Neural progenitor cell (in vitro differentiated cells): Measurements from ENCODE around the gene CCSER2. TPM values are rescaled to one million over a fixed set of nuclear protein-coding genes. Genes with fewer than 3 reads are reported as not detected.

ENCODE experiments used
- DNase-seq: peaks from one replicate; pipeline ENCODE4 v3.0.0-alpha.2; 2016; ENCODE audit warnings: low spot score
- H2AFZ ChIP-seq: fragments of 200-600 bp; sonication (generic); replicated peaks from 2 replicates; pipeline ENCODE4 v1.6.1; 2016; ENCODE audit warnings: antibody characterized with exemption
- H3F3A ChIP-seq: fragments of 200-600 bp; sonication (generic); 2 replicates; pipeline ENCODE4 v1.6.1; 2016; ENCODE audit warnings: antibody characterized with exemption, low read depth
- H3K27ac ChIP-seq: fragments of 200-600 bp; sonication (generic); 2 replicates; pipeline ENCODE4 v1.5.1; 2016; ENCODE audit warnings: mild to moderate bottlenecking
- H3K27me3 ChIP-seq: fragments of 200-600 bp; sonication (generic); 2 replicates; pipeline ENCODE4 v1.6.1; 2016; ENCODE audit warnings: mild to moderate bottlenecking, moderate library complexity
- H3K36me3 ChIP-seq: fragments of 200-600 bp; sonication (generic); 2 replicates; pipeline ENCODE4 v1.5.1; 2016
- H3K4me1 ChIP-seq: fragments of 200-600 bp; sonication (generic); 2 replicates; pipeline ENCODE4 v1.6.1; 2016; ENCODE audit warnings: mixed run types
- H3K4me2 ChIP-seq: fragments of 200-600 bp; sonication (generic); 2 replicates; pipeline ENCODE4 v1.6.1; 2016
- H3K4me3 ChIP-seq: fragments of 200-600 bp; sonication (generic); 2 replicates; pipeline ENCODE4 v1.5.1; 2016
- H3K79me2 ChIP-seq: fragments of 200-600 bp; sonication (generic); 2 replicates; pipeline ENCODE4 v1.6.1; 2016; ENCODE audit warnings: low read depth
- H3K9ac ChIP-seq: fragments of 200-600 bp; sonication (generic); 2 replicates; pipeline ENCODE4 v1.6.1; 2016
- H3K9me3 ChIP-seq: fragments of 200-600 bp; sonication (generic); 2 replicates; pipeline ENCODE4 v1.5.1; 2016; ENCODE audit warnings: low read depth
- H4K20me1 ChIP-seq: fragments of 200-600 bp; sonication (generic); 2 replicates; pipeline ENCODE4 v1.6.1; 2016; ENCODE audit warnings: low read depth
- H3K27ac Mint-ChIP-seq: 3 replicates; pipeline ENCODE4 v1.8.0; 2021; ENCODE audit warnings: mixed read lengths
- H3K27me3 Mint-ChIP-seq: 2 replicates; pipeline ENCODE4 v1.8.0; 2022; ENCODE audit warnings: low read depth, mild to moderate bottlenecking, inconsistent platforms, moderate library complexity, mixed read lengths; ENCODE audit not compliant: insufficient read depth
- H3K36me3 Mint-ChIP-seq: 3 replicates; pipeline ENCODE4 v1.8.0; 2021; ENCODE audit warnings: mixed read lengths
- H3K4me1 Mint-ChIP-seq: 3 replicates; pipeline ENCODE4 v1.8.0; 2021; ENCODE audit warnings: mixed read lengths
- H3K4me3 Mint-ChIP-seq: 3 replicates; pipeline ENCODE4 v1.8.0; 2021; ENCODE audit warnings: mild to moderate bottlenecking, moderate library complexity, mixed read lengths
- H3K9me3 Mint-ChIP-seq: 3 replicates; pipeline ENCODE4 v1.8.0; 2020; ENCODE audit warnings: mixed read lengths
- EZH2 ChIP-seq: fragments of 200-600 bp; sonication (generic); IDR thresholded peaks from 2 replicates; pipeline ENCODE4 v1.6.1; 2017; ENCODE audit warnings: antibody characterized with exemption, mild to moderate bottlenecking, moderate library complexity
- EZH2phosphoT487 ChIP-seq: fragments of 200-600 bp; sonication (generic); IDR thresholded peaks from 2 replicates; pipeline ENCODE4 v1.6.1; 2017; ENCODE audit warnings: antibody characterized with exemption
- total RNA-seq: library from RNA; depleted of rRNA; stranded (reverse); fragments of >200 nt; gene quantifications from 2 replicates; pipeline ENCODE4 v1.2.3, GENCODE V29; 2015; ENCODE audit warnings: low replicate concordance
- TF ChIP-seq, protein P1 (sequence below): fragments of 200-600 bp; sonication (generic); IDR thresholded peaks from 2 replicates; pipeline ENCODE4 v1.5.1; 2017; ENCODE audit warnings: antibody characterized with exemption, mild to moderate bottlenecking

CCSER2 gene
- total RNA-seq, 1 donor from 2014 or later: 39.3 TPM

DNA sequence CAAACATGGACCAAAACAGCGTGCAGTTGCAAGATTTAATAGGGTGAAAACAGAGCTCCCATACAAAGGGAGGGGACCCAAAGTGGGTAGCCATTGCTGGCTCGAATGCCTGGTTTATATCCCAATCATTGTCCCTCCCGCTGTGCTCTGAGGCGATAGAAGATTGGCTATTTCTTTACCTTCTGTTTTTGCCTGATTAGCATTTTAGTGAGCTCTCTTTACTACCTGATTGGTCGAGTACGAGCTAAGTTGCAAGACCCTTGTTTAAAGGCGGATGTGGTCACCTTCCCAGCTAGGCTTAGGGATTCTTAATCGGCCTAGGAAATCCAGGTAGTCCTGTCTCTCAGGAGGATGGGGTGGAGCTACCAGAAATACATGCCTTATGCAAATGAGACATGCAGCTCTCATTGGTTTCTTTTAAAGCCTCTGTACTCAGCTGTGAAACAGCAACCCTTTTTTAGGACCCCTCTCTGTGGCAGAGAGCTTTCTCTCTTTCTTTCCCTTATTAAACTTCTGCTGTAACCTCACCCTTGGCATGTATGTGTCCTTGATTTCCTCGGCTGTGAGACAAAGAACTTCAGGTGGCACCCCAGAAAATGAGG lies 202.4 kb downstream of the CCSER2 start:
- Histone ChIP-seq H3K9me3 (no peaks in the 10 kb centered on the region), H3K4me1 (no peaks in the 10 kb centered on the region), H3K36me3 (no peaks in the 10 kb centered on the region), H3K4me3 (no peak overlapping the region), H3K27me3 (no peaks in the 10 kb centered on the region), H4K20me1 (no peaks in the 10 kb centered on the region), H3K79me2 (no peaks in the 10 kb centered on the region), H2AFZ (no peak overlapping the region), H3K4me2 (no peak overlapping the region), H3K27ac (no peak overlapping the region), H3F3A (no peaks in the 10 kb centered on the region), H3K9ac (no peak overlapping the region)
- peaks cover 4% of the 10 kb centered on the region for H3K9me3 Mint-ChIP-seq
- no peaks in the 10 kb centered on the region for H3K36me3 Mint-ChIP-seq
- peaks cover 5% of the 10 kb centered on the region for H3K27me3 Mint-ChIP-seq
- DNase-seq: no peak
- H3K4me1 Mint-ChIP-seq: peaks cover 6% of the 10 kb centered on the region
- H3K4me3 Mint-ChIP-seq: no peak overlapping the region
- H3K27ac Mint-ChIP-seq: no peak overlapping the region
- TF ChIP-seq EZH2phosphoT487 (no peak), EZH2 (no peak)
- TF ChIP-seq, protein P1, sequence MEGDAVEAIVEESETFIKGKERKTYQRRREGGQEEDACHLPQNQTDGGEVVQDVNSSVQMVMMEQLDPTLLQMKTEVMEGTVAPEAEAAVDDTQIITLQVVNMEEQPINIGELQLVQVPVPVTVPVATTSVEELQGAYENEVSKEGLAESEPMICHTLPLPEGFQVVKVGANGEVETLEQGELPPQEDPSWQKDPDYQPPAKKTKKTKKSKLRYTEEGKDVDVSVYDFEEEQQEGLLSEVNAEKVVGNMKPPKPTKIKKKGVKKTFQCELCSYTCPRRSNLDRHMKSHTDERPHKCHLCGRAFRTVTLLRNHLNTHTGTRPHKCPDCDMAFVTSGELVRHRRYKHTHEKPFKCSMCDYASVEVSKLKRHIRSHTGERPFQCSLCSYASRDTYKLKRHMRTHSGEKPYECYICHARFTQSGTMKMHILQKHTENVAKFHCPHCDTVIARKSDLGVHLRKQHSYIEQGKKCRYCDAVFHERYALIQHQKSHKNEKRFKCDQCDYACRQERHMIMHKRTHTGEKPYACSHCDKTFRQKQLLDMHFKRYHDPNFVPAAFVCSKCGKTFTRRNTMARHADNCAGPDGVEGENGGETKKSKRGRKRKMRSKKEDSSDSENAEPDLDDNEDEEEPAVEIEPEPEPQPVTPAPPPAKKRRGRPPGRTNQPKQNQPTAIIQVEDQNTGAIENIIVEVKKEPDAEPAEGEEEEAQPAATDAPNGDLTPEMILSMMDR: no peak

DNA sequence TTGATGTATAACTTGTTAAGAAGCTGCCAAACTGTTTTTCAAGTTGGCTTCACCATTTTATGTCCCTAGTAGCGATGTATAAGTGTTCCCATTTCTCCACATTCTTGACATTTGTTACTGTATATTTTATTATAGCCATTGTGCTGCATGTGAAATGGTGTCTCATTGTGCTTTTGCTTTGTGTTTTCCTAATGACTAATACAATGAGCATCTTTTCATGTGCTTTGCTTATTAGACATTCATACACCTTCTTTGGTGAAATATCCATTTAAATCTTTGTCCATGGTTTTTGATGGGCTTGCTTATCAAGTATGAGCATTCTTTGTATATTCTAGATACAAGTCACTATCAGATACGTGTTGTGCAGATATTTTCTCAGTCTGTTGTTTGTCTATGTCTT lies 203.0 kb downstream of the CCSER2 start:
- TF ChIP-seq EZH2phosphoT487: no peak
- no peak for TF ChIP-seq EZH2
- TF ChIP-seq, protein P1: no peak
- Mint-ChIP-seq H3K27ac (no peak overlapping the region), H3K9me3 (peaks cover 4% of the 10 kb centered on the region), H3K4me1 (peaks cover 6% of the 10 kb centered on the region), H3K27me3 (peaks cover 5% of the 10 kb centered on the region), H3K4me3 (no peak overlapping the region), H3K36me3 (no peaks in the 10 kb centered on the region)
- H3K79me2 ChIP-seq: no peaks in the 10 kb centered on the region
- no peaks in the 10 kb centered on the region for H3F3A ChIP-seq
- H3K4me3 ChIP-seq: no peak overlapping the region
- DNase-seq: no peak
- H4K20me1 ChIP-seq: no peaks in the 10 kb centered on the region
- no peaks in the 10 kb centered on the region for H3K27me3 ChIP-seq
- no peak overlapping the region for H3K9ac ChIP-seq
- H3K9me3 ChIP-seq: no peaks in the 10 kb centered on the region
- H2AFZ ChIP-seq: no peak overlapping the region
- H3K36me3 ChIP-seq: no peaks in the 10 kb centered on the region
- H3K4me1 ChIP-seq: no peaks in the 10 kb centered on the region
- H3K27ac ChIP-seq: no peak overlapping the region
- no peak overlapping the region for H3K4me2 ChIP-seq

DNA sequence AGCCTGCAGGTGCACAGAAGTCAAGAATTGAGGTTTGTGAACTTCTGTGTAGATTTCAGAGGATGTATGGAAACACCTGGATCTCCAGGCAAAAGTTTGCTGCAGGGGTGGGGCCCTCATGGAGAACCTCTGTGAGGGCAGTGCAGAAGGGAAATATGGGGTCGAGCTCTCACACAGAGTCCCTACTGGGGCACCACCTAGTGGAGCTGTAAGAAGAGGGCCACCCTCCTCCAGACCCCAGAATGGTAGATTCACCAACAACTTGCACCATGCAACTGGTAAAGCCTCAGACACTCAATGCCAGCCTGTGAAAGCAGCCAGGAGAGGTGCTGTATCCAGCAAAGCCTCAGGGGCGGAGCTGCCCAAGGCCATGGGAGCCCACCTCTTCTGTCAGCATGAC lies 205.8 kb downstream of the CCSER2 start:
- H3K27ac ChIP-seq: no peak overlapping the region
- H3K79me2 ChIP-seq: no peaks in the 10 kb centered on the region
- no peak overlapping the region for H3K9ac ChIP-seq
- H3K27me3 ChIP-seq: no peaks in the 10 kb centered on the region
- Mint-ChIP-seq H3K4me1 (peaks cover 3% of the 10 kb centered on the region), H3K27me3 (peaks cover 3% of the 10 kb centered on the region), H3K9me3 (no peaks in the 10 kb centered on the region), H3K36me3 (no peaks in the 10 kb centered on the region), H3K27ac (no peak overlapping the region), H3K4me3 (no peak overlapping the region)
- no peak overlapping the region for H3K4me3 ChIP-seq
- no peak overlapping the region for H2AFZ ChIP-seq
- TF ChIP-seq EZH2 (no peak), EZH2phosphoT487 (no peak)
- TF ChIP-seq, protein P1: peak; percentile 20
- H3K9me3 ChIP-seq: no peaks in the 10 kb centered on the region
- H3F3A ChIP-seq: no peaks in the 10 kb centered on the region
- no peaks in the 10 kb centered on the region for H4K20me1 ChIP-seq
- no peak overlapping the region for H3K4me2 ChIP-seq
- DNase-seq: no peak
- no peaks in the 10 kb centered on the region for H3K4me1 ChIP-seq
- no peaks in the 10 kb centered on the region for H3K36me3 ChIP-seq
